Measurements from ENCODE around the gene OR10V1.

DNA sequence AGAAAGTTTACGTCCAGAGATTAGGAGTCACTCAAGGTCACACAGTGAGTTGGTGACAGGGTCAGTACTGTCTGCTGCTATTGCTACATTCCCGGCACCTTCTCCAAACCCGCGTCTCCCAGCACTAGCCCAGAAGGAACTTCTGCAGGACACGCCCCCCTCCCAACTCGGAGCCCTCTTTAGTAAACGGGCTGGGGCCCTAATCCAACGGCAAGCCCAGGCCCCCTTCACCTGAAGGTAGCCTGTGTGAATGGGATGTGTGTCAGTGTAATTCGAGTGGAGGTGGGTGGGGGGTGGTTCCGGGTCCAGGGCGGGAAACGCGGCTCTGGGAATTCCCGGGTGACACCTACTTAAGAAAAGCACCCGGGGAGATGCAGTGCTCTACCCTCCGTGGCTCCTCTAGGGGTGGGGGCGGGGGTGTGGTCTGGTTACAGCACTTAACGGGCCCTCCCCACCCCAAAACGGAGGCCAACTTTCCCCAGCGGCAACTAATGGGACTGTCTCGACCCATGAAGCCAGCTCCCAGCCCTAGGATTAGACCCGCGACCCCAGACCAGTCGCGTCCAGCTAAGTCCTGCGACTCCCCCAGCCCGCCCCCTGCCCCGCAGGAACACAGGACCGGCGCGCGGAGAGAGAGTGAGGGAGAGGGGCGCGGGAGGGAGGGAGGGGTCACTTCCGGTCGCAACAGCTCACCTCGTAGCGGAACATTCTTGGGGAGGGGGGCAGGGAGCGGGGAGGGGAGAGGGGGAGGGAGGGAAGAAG lies 45.3 kb downstream of the OR10V1 start:
- TF ChIP-seq, protein P1, sequence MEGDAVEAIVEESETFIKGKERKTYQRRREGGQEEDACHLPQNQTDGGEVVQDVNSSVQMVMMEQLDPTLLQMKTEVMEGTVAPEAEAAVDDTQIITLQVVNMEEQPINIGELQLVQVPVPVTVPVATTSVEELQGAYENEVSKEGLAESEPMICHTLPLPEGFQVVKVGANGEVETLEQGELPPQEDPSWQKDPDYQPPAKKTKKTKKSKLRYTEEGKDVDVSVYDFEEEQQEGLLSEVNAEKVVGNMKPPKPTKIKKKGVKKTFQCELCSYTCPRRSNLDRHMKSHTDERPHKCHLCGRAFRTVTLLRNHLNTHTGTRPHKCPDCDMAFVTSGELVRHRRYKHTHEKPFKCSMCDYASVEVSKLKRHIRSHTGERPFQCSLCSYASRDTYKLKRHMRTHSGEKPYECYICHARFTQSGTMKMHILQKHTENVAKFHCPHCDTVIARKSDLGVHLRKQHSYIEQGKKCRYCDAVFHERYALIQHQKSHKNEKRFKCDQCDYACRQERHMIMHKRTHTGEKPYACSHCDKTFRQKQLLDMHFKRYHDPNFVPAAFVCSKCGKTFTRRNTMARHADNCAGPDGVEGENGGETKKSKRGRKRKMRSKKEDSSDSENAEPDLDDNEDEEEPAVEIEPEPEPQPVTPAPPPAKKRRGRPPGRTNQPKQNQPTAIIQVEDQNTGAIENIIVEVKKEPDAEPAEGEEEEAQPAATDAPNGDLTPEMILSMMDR (conservative IDR thresholded peaks at IDR 0.05; ENCODE audit: low read depth in 2 of 2): no peak
- TF ChIP-seq EZH2phosphoT487 (IDR thresholded peaks at IDR 0.05; ENCODE audit: unreplicated experiment) (no peak), POLR2AphosphoS5 (IDR thresholded peaks at IDR 0.05; ENCODE audit: low read depth) (no peak), ZNF114 (CRISPR knock-in tag; IDR thresholded peaks at IDR 0.05) (no peak), EZH2 (IDR thresholded peaks at IDR 0.05; ENCODE audit: low read depth, unreplicated experiment) (no peak), STAT1 (IDR thresholded peaks at IDR 0.05; ENCODE audit: unreplicated experiment) (no peak), JUNB (IDR thresholded peaks at IDR 0.05; ENCODE audit: unreplicated experiment) (no peak)
- TF ChIP-seq, protein P2, sequence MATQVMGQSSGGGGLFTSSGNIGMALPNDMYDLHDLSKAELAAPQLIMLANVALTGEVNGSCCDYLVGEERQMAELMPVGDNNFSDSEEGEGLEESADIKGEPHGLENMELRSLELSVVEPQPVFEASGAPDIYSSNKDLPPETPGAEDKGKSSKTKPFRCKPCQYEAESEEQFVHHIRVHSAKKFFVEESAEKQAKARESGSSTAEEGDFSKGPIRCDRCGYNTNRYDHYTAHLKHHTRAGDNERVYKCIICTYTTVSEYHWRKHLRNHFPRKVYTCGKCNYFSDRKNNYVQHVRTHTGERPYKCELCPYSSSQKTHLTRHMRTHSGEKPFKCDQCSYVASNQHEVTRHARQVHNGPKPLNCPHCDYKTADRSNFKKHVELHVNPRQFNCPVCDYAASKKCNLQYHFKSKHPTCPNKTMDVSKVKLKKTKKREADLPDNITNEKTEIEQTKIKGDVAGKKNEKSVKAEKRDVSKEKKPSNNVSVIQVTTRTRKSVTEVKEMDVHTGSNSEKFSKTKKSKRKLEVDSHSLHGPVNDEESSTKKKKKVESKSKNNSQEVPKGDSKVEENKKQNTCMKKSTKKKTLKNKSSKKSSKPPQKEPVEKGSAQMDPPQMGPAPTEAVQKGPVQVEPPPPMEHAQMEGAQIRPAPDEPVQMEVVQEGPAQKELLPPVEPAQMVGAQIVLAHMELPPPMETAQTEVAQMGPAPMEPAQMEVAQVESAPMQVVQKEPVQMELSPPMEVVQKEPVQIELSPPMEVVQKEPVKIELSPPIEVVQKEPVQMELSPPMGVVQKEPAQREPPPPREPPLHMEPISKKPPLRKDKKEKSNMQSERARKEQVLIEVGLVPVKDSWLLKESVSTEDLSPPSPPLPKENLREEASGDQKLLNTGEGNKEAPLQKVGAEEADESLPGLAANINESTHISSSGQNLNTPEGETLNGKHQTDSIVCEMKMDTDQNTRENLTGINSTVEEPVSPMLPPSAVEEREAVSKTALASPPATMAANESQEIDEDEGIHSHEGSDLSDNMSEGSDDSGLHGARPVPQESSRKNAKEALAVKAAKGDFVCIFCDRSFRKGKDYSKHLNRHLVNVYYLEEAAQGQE (IDR thresholded peaks at IDR 0.05; ENCODE audit: unreplicated experiment): no peak
